ENCODE results near the gene CLPSL2.

DNA sequence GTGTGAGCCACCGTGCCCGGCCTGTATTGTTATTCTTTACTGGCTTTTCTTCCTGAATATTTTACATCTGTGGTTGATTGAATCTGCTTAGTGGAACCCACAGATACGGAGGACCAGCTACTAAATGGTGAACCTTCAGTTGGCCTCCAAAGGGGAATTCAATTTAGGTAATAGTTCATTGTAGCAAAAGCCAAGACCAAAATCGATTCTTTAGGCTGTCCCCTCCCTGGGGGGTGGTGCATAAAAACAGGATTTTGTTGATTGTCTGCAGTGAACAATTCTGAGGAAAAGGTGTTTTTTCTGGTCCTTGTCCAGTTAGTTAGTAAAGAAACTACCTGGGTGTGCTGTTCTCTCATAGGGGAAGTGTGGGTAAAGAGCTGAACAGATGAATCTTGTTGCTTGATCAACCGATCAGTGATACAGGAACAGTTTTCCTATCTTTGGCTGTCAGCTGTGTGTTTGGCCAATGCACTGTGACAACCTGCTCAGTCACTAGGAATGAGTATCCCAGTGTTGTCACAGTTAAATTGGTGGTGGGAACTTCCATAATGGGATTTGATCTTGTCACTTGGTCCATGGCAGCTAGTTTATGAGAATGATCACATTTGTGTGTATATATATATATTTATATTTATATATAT, 48.3 kb downstream of the CLPSL2 start:
- TF ChIP-seq EZH2phosphoT487 (IDR thresholded peaks at IDR 0.05; ENCODE audit: low read length) (no peak), CTCF (IDR thresholded peaks at IDR 0.05; ENCODE audit: low read length) (no peak), EZH2 (optimal IDR thresholded peaks at IDR 0.05; ENCODE audit: low read depth, low read length) (no peak)

Measured in MM.1S (cell line).